ENCODE data around the gene PPP6R1. TPM values are rescaled to one million over a fixed set of nuclear protein-coding genes. Genes with fewer than 3 reads are reported as not detected.

PPP6R1 gene
- total RNA-seq, 2 donors from 2014 or later: 74.8 to 79.9 TPM

DNA sequence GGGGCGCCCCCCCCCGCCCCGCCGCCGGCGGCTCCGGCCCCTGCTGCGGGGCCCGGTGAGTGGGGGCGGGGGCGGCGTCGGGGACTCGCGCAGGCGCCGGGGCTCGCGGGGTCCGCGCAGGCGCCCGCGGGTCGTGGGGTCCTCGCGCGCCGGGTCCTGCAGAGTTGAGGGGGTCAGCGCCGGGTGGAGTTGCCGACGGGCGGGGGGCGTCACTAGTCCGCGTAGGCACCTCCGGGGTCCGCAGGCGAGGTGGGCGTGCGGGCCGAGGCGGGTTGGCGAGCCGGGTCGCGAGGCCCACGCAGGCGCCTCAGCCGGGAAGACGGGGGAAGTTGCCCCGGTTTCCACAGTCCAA, 365 bp downstream of the PPP6R1 start:
- Histone ChIP-seq H3K27me3 (ENCODE audit: control insufficient read depth, insufficient read depth, low read length, poor library complexity, severe bottlenecking) (no peaks in the 10 kb centered on the region), H3K36me3 (ENCODE audit: control insufficient read depth, insufficient read depth, low read length) (peaks cover 4% of the 10 kb centered on the region), H3K9me3 (ENCODE audit: control insufficient read depth, low read length) (no peaks in the 10 kb centered on the region), H3K4me3 (ENCODE audit: low read length) (peak overlapping the region; percentile 90), H3K4me1 (ENCODE audit: control insufficient read depth, insufficient read depth, low read length) (peaks cover 11% of the 10 kb centered on the region), H3K27ac (ENCODE audit: low read depth, low read length) (peak overlapping the region; percentile 71), H3K9ac (ENCODE audit: extremely low read depth, low read length, poor library complexity, severe bottlenecking) (peak overlapping the region; percentile 84)
- H3K36me3 Mint-ChIP-seq (ENCODE audit: low read depth): peaks cover 12% of the 10 kb centered on the region
- H3K27me3 Mint-ChIP-seq (ENCODE audit: insufficient read depth): no peaks in the 10 kb centered on the region
- peaks cover 36% of the 10 kb centered on the region for H3K4me1 Mint-ChIP-seq
- H3K27ac Mint-ChIP-seq: no peak overlapping the region
- TF ChIP-seq, protein P1, sequence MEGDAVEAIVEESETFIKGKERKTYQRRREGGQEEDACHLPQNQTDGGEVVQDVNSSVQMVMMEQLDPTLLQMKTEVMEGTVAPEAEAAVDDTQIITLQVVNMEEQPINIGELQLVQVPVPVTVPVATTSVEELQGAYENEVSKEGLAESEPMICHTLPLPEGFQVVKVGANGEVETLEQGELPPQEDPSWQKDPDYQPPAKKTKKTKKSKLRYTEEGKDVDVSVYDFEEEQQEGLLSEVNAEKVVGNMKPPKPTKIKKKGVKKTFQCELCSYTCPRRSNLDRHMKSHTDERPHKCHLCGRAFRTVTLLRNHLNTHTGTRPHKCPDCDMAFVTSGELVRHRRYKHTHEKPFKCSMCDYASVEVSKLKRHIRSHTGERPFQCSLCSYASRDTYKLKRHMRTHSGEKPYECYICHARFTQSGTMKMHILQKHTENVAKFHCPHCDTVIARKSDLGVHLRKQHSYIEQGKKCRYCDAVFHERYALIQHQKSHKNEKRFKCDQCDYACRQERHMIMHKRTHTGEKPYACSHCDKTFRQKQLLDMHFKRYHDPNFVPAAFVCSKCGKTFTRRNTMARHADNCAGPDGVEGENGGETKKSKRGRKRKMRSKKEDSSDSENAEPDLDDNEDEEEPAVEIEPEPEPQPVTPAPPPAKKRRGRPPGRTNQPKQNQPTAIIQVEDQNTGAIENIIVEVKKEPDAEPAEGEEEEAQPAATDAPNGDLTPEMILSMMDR (conservative IDR thresholded peaks at IDR 0.05): no peak
- H3K9me3 Mint-ChIP-seq: no peaks in the 10 kb centered on the region
- 0% methylated on average over 32 to 53 of the region's 53 CpGs for WGBS, 2 experiments (ENCODE audit: insufficient coverage in 1 of 2, insufficient read length in 1 of 2)
- no peak for DNase-seq
- H3K4me3 Mint-ChIP-seq: peak overlapping the region; percentile 98

DNA sequence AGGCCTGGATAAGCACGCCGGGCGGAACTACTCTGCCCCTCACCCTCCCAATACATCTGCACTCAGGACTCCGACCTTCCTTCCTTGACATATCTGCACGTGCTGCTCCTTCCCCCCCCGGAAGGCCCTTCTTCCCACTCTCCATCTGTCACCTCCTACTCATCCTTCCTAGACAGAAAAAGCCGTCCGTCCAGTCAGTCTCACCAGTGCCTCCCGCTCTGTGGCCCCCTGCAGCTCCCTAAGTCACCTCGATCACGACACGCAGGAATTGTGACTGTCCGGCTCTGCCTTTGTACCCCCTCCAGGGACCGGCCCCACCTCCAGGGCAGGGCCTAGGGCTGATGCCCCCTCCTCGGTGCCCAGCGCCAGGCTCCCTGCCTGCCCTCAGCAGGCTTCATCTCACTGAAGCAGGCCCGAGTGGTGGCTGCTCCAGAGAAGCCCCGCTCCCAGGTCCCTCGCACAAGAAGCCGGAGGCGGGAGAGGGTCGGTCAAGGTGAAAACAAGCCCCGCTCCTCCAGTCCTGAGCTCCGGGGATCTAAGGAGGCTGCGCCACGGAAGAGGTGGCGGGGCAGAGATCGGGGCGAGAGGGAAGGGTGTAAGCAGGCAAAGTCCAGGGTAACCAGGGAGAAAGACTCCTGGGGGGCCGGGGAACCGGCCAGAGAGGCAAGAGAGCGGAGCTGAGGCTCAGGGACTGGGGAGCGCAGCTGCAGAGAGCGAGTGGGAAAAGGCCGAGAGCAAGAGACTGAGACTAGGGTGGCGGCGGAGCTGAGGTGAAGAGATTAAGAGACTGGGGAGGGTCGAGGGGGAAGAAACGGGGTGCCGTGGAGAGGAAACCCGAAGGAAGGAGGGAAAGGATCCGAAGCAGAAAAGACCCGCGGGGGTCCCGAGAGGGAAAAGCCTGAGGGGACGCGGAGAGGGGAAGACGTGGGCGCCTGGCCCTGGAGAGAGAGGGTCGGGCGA, 1.1 kb downstream of the PPP6R1 start:
- peaks cover 7% of the 10 kb centered on the region for H3K36me3 Mint-ChIP-seq (ENCODE audit: low read depth)
- DNase-seq: peak; percentile 68
- H3K27ac Mint-ChIP-seq: peak overlapping the region; percentile 94
- no peaks in the 10 kb centered on the region for H3K27me3 ChIP-seq (ENCODE audit: control insufficient read depth, insufficient read depth, low read length, poor library complexity, severe bottlenecking)
- WGBS, 2 experiments (ENCODE audit: insufficient coverage in 1 of 2, insufficient read length in 1 of 2): 14 to 18% methylated on average over 48 to 51 of the region's 51 CpGs
- H3K4me3 ChIP-seq (ENCODE audit: low read length): peak overlapping the region; percentile 90
- H3K4me1 ChIP-seq (ENCODE audit: control insufficient read depth, insufficient read depth, low read length): peaks cover 11% of the 10 kb centered on the region
- H3K36me3 ChIP-seq (ENCODE audit: control insufficient read depth, insufficient read depth, low read length): peaks cover 7% of the 10 kb centered on the region
- peak overlapping the region; percentile 74 for H3K9ac ChIP-seq (ENCODE audit: extremely low read depth, low read length, poor library complexity, severe bottlenecking)
- TF ChIP-seq, protein P1 (conservative IDR thresholded peaks at IDR 0.05): no peak
- H3K27me3 Mint-ChIP-seq (ENCODE audit: insufficient read depth): no peaks in the 10 kb centered on the region
- H3K9me3 ChIP-seq (ENCODE audit: control insufficient read depth, low read length): no peaks in the 10 kb centered on the region
- H3K4me3 Mint-ChIP-seq: peak overlapping the region; percentile 98
- H3K27ac ChIP-seq (ENCODE audit: low read depth, low read length): no peak overlapping the region
- no peaks in the 10 kb centered on the region for H3K9me3 Mint-ChIP-seq
- H3K4me1 Mint-ChIP-seq: peaks cover 37% of the 10 kb centered on the region

DNA sequence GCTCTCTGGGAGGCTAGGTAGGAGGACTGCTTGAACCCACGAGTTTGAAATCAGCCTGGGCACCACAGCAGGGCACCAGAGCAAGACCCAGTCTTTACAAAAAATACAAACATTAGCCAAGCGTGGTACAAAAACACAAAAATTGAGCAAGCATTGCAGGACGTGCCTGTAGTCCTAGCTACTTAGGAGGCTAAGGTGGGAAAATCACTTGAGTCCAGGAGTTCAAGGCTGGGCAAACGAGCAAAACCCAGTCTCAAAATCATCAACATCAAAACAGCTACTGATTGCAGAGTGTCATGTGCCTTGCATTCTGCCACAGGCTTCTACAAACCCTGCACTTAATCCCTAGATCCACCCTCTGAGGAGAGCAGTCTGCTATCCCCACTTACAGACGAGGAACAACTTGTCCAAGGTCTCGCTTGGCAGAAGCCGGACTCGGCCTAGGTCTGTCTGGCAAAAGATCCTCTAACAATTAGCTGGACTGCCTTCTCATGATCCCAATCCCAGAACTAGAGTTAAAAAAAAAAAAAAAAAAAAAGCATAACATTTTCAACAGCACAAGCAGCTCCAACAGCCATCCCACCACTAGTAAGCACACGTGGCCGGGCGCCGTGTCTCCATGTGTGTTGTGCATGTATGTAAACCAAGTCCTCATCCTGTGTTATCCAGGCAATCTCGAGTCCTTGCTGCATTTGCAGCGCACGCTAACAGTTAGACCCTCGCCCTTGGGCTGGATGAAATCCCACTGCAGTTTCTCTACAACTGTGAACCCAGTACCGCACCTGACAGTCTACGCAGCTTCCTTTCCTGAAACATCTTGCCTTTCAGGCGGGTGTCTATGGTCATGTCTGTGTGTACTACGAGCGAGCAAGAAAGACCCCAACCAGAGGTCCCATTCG, 2.0 kb downstream of the PPP6R1 start:
- no peak for DNase-seq
- H3K36me3 ChIP-seq (ENCODE audit: control insufficient read depth, insufficient read depth, low read length): peaks cover 9% of the 10 kb centered on the region
- H3K27me3 ChIP-seq (ENCODE audit: control insufficient read depth, insufficient read depth, low read length, poor library complexity, severe bottlenecking): no peaks in the 10 kb centered on the region
- WGBS, 2 experiments (ENCODE audit: insufficient coverage in 1 of 2, insufficient read length in 1 of 2): 79 to 84% methylated on average over 15 to 22 of the region's 22 CpGs
- H3K27ac ChIP-seq (ENCODE audit: low read depth, low read length): no peak overlapping the region
- peaks cover 1% of the 10 kb centered on the region for H3K36me3 Mint-ChIP-seq (ENCODE audit: low read depth)
- peak overlapping the region; percentile 1 for H3K9ac ChIP-seq (ENCODE audit: extremely low read depth, low read length, poor library complexity, severe bottlenecking)
- peak overlapping the region; percentile 98 for H3K4me3 Mint-ChIP-seq
- H3K9me3 Mint-ChIP-seq: no peaks in the 10 kb centered on the region
- peak overlapping the region; percentile 84 for H3K27ac Mint-ChIP-seq
- TF ChIP-seq, protein P1 (conservative IDR thresholded peaks at IDR 0.05): no peak
- H3K4me3 ChIP-seq (ENCODE audit: low read length): peak overlapping the region; percentile 90
- peaks cover 11% of the 10 kb centered on the region for H3K4me1 ChIP-seq (ENCODE audit: control insufficient read depth, insufficient read depth, low read length)
- no peaks in the 10 kb centered on the region for H3K27me3 Mint-ChIP-seq (ENCODE audit: insufficient read depth)
- no peaks in the 10 kb centered on the region for H3K9me3 ChIP-seq (ENCODE audit: control insufficient read depth, low read length)
- peaks cover 37% of the 10 kb centered on the region for H3K4me1 Mint-ChIP-seq
